Jurkat, Clone E6-1 (cell line): ENCODE data around the gene CDC20B.
A peak's percentile ranks its signal among the peaks of the same experiment; 100 is the strongest.
"Not testable (repeated sequence)": the region's sequence is repeated elsewhere in the genome, so short reads cannot be mapped to it uniquely, and the experiment has no call there.

ENCODE experiments used
- DNase-seq: peaks from one replicate; pipeline ENCODE4 v3.0.0-alpha.2; 2011; ENCODE audit warnings: low read depth, low spot score
- H3K4me3 ChIP-seq: 2 replicates; pipeline ENCODE4 v1.5.1; 2011; ENCODE audit warnings: mild to moderate bottlenecking, low read length, control low read depth, moderate library complexity

CDC20B gene

DNA sequence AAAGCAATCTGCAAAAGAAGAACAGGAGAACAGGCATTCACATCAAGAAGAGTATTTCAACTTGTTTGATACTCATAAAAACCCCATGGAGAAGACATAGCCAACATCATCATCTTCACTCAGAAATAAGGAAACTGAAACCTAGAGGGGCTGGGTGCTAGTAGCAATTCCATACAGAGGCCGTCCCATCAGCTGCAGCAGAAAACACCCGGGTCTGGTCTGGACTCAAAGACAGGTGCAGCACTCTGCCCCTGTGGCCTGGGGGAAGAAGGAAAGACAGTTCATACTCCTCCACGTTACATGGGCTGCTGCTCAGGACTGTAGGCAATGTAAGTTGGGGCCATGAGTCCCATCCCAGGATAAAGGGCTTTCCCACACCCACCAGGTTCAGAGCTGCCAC is 58.9 kb downstream of the CDC20B start:
- no peak overlapping the region for H3K4me3 ChIP-seq
- DNase-seq, result no peak

DNA sequence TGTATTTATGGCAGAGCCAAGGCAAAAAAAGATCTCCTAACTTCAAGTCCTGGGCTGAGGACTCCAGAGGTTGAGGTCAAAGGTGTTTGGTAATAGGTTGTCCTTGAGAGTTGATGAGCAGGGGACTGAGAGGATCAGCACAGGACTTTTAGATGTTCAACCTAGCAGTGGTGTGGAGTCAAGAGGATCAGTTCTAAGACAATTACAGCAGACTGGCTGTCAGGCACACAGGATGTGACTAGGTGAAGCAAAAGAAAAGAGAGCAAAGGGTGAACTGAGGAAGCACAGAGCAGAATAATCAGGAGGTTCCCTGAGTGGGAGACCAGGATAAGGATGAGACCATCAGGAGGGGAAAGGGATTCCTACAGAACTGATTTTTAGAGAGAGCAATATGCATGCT is 59.6 kb downstream of the CDC20B start:
- no peak overlapping the region for H3K4me3 ChIP-seq
- no peak for DNase-seq

GRCh38 chr5:55110217-55110616 is 62.8 kb downstream of the CDC20B start:
- H3K4me3 ChIP-seq, result no peak overlapping the region
- DNase-seq, result no peak

- DNase-seq, result no peak
- no peak overlapping the region for H3K4me3 ChIP-seq
Measured at GRCh38 chr5:55108661-55109060, 64.3 kb downstream of the CDC20B start.

DNA sequence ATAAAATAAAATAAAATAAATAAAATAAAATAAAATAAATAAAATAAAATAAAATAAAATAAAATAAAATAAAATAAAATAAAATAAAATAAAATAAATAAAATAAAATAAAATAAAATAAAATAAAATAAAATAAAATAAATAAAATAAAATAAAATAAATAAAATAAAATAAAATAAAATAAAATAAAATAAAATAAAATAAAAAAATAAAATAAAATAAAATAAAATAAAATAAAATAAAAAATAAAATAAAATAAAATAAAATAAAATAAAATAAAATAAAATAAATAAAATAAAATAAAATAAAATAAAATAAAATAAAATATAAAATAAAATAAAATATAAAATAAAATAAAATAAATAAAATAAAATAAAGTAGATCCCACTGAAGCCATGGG is 67.0 kb downstream of the CDC20B start:
- H3K4me3 ChIP-seq, DNase-seq: not testable (repeated sequence)

DNA sequence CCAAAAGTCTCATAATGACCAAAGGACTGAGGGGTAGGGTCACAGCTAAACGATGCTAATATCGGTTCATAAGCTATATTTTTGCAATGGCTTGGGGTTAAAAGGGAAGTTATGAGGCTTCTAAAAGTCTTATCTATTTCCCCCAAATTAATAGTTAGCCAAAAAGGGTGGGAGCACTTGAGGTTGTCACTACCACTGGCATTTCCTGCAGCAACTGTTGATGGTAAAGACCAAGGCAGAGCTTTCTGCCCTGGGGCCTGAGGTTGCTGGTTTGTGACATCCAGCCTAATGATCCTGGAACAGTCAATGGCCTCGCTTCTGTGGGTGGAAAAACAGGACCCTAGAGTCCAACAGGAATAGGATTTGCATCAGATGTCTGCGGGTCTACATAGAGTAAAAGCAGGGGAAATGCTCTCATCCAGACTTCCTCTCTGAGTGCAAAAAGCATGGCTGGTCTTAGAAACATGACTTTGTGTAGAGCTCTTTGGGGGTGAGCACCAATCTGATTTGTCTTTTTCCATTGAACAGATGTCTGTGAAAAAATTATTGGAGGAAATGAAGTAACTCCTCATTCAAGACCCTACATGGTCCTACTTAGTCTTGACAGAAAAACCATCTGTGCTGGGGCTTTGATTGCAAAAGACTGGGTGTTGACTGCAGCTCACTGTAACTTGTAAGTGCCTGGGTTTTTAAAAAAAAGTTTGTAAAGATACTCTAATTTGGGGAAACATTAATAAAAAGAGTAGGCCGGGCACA is 67.9 kb downstream of the CDC20B start:
- H3K4me3 ChIP-seq, result peak overlapping the region; percentile 7; the same call in 1 of the 2 replicates
- peak; percentile 77 for DNase-seq

DNA sequence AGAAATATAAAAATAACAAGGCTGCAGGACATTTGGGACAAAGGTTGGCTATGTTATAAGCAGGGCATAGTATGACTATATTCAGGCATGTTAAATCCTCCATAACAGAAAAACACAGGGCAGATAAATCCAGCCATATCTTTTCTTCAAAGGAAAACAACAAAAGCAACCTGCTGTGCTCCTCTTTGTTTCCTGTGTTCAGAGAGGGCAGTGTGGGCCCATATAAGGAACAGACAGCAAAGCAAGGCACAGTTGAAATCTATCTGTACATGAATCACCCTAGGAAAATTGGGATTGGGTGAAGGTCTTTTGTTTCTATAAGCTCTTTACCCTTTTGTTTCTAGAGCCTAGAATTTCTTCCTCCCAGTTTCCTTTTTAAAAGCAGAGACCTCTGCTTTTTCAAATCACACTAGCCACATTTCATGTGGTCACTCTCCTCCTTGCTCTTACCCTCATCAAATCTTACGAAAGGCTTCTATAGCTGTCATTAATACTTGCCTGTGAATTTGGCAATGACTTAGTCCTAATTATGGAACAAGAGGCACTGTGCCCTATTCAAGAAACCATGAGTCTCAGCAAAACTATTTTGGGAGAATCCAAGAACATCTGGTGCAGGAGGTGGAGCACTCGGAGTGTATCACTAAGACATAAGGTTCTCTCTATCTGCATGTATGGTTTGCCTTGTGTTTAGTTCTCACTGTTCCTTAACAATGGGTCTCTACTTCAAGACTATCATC is 68.8 kb downstream of the CDC20B start:
- peak; percentile 64 for DNase-seq
- H3K4me3 ChIP-seq, result no peak overlapping the region

GRCh38 chr5:55102348-55102747 is 70.6 kb downstream of the CDC20B start, which contains the start of gene GZMA:
TSS of gene GZMA (plus strand) at chr5:55102646. CDS start at chr5:55102683, 37 bp downstream.
- peak within 1 kb of the TSS; percentile 52 for H3K4me3 ChIP-seq
- peak; percentile 94 for DNase-seq

DNA sequence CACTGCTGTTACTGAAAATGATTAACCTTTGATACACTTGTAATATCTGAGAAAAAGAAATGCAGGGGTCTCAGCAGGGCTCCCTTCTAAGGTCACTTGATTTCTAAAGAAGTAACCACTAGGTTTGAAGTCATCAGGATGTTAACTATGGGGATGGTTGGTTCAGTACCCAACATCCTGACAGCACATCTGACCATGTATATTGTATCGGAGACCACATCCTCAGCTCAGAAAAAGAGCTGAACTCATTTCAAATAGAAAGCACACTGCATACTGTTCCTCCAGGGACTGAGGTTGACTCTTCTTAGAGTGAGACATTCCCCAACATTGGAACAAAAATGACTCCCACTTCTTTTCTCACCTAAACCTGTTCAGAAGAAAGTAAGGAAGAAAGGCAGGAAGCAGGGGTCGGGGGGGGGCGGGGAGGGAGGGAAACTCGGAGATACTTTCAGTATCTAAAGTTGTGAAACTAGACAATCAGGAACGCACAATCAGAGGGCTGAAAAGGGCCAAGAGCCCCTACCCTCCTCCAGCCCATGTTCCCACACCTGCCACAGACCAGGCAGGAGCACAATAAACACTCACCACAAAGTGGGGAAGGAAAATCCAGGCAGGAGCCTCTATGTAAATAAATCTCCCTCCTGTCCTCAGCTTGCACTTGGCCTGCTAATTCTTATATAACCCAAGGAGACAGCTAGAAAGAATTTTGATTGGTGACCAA is 71.3 kb downstream of the CDC20B start:
- DNase-seq, result peak; percentile 91
- H3K4me3 ChIP-seq, result peak overlapping the region; percentile 52

DNA sequence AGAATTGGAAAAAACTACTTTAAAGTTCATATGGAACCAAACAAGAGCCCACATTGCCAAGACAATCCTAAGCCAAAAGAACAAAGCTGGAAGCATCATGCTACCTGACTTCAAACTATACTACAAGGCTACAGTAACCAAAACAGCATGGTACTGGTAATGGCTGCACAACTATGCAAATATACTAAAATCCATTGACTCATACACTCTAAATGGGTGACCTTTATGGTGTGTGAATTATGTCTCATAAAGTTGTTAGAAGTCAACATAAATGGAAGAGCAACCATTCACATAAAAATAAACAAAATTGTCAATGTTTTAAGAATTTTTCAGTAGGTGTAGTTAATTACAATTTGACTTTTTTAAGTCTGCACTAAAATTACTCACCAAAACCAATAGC is 71.8 kb downstream of the CDC20B start:
- H3K4me3 ChIP-seq, DNase-seq: not testable (repeated sequence)

DNA sequence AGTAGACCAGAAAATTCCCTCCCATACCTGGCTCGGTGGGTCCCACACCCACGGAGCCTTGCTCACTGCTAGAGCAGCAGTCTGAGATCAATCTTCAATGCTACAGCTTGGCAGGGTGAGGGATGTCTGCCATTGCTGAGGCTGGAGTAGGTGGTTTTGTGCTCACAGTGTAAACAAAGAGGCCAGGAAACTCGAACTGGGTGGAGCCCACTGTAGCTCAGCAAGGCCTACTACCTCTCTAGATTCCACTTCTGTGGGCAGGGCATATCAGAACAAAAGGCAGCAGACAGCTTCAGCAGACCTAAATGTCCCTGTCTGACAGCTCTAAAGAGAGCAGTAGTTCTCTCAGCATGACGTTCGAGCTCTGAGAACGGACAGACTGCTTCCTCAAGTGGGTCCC is 76.1 kb downstream of the CDC20B start:
- H3K4me3 ChIP-seq, result no peak overlapping the region
- DNase-seq, result peak; percentile 73

- no peak for DNase-seq
- H3K4me3 ChIP-seq, result no peak overlapping the region
Measured at GRCh38 chr5:55096182-55096581, 76.8 kb downstream of the CDC20B start.

GRCh38 chr5:55091011-55091410 is 82.0 kb downstream of the CDC20B start:
- DNase-seq, H3K4me3 ChIP-seq: not testable (repeated sequence)

DNA sequence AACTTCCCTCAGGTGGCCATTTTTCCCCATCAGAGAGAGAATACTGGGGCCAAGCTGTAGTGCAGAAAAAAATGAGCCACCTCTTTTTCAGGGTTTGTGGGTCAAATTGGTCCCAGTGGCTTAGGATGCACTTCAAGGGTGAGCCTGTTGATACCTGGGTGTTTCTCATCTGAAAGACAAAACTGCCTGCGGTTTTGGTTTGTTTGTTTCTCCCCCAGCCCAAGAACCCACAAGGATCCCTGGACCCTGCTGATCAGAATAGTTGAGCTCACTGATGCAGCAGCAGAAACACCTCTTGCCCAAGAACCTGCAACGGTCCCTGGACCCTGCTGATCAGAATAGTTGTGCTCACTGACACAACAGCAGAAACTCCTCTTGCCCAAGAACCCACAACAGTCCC is 83.7 kb downstream of the CDC20B start:
- not testable (repeated sequence) for H3K4me3 ChIP-seq, DNase-seq

DNA sequence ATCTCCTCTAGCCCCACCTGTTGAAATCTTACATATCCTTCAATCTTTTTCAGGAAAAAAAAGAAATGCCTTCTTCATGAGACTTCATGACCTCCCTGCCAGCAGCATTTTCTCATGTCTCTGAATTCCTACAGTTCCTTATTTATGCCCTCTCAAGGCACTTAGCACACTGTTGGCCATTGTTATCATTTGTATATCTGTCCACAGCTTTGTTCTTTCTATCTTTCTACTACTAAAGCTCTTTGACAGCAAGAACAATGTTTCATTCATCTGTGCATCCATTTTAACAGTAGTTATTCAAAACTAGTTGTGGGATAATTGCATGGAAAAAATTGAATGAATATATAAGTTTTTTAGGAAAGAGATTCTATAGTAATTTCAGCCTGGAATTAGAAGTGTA is 91.4 kb downstream of the CDC20B start:
- no peak for DNase-seq
- H3K4me3 ChIP-seq, result no peak overlapping the region

DNA sequence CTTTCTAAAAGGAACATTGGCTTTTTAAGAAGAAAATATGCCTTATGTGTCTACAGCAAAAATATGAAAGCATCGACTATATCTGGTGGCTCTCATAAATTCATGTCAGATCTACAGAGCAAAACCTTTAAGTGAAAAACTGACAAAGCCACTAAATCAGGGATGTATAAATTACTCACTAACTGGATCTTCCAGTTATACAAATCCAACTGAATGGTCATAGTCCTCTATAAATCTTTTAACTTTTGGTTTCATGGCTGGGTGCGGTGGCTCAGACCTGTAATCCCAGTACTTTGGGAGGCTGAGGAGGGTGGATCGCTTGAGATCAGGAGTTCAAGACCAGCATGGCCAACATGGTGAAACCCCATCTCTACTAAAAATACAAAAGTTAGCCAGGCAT is 99.8 kb downstream of the CDC20B start:
- no peak overlapping the region for H3K4me3 ChIP-seq
- no peak for DNase-seq

DNA sequence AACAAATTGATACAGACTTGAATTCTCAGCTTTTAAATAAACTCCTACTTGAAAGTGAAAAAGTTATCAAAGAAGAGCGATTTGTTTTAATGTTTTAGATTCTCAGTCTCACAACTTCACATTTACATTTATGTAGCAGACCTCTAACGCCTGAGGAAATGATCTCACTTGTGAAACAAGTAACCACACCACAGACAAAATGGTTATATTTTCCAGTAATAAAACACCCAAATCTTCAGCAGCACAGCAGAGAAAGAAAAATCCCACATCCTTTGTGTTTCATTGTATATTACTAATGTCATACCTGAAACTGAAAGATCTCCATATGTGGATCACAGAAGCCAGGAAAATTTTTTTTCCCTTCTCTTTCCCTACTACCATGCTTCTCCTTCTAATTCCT is 100.3 kb downstream of the CDC20B start:
- H3K4me3 ChIP-seq, result no peak overlapping the region; the same call in 1 of the 2 replicates
- DNase-seq, result peak; percentile 93

DNA sequence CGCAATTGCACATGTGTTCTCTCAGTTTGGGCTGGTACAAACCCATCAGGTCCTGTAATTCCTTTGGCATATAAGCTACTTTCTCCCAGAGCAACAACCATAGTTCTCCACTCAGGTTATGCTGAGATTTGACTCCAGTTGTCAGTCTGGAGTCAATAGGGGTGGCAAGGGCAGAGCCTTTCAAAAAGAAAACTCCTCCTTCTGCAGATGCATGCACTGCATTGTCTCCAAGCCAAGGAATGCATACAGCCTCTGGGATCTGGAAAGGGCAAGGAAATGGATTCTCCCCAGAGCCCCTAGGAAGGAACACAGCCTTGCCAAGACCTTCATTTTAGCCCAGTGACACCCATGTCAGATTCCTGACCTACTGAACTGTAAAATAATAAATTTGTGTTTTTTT is 101.6 kb downstream of the CDC20B start:
- no peak for DNase-seq
- H3K4me3 ChIP-seq, result no peak overlapping the region

GRCh38 chr5:55070968-55071367 is 102.0 kb downstream of the CDC20B start:
- DNase-seq, result no peak
- H3K4me3 ChIP-seq, result no peak overlapping the region

GRCh38 chr5:55066277-55066676 is 106.7 kb downstream of the CDC20B start:
- no peak for DNase-seq
- no peak overlapping the region for H3K4me3 ChIP-seq
